ENCODE measurements around the gene GOT2.

The GOT2 gene

DNA sequence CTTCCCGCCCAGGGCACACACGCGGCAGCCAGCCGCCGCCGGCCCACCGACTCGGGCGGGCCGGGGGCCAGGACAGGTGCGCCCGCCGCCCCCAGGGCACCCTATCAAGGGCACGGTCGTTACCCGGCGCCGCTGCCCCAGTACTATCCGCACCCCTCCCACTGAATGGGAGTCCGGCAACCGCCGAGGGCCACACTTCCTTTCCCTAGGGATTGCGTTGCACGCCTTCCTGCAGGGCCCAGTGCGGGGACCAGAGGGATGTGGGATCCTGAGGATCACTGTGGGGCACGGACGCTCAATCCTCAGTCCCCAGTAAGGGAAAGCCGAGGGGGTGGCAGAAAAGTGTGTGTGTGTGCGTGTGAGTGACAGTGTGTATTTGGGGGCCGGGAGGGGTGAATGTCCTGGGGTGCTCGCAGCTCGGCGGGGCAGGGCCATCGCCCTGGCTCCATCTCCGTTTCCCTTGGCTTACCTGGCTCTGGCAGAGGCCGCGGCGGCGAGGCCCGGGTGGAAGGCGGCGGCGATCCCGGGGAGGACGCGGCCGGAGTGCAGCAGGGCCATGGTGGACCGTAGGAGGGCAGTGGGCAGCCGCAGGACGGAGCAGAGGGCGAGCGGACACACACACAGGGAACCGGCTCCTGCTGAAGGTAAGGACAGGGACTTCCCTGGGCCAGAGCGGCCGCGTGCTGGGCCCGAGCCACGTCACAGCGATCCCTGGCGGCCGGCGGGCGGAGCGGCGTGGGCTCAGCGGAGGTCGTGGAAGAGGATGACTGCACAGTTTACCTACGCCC is at the start of gene GOT2 (continued):
- TF ChIP-seq, protein P1, sequence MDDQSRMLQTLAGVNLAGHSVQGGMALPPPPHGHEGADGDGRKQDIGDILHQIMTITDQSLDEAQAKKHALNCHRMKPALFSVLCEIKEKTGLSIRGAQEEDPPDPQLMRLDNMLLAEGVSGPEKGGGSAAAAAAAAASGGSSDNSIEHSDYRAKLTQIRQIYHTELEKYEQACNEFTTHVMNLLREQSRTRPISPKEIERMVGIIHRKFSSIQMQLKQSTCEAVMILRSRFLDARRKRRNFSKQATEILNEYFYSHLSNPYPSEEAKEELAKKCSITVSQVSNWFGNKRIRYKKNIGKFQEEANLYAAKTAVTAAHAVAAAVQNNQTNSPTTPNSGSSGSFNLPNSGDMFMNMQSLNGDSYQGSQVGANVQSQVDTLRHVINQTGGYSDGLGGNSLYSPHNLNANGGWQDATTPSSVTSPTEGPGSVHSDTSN (CRISPR knock-in tag; IDR thresholded peaks at IDR 0.05), result no peak; the same call in 1 of the 2 replicates
- no peak for TF ChIP-seq ZNF677 (tag by site-specific recombination; IDR thresholded peaks at IDR 0.05)
- TF ChIP-seq, protein P2, sequence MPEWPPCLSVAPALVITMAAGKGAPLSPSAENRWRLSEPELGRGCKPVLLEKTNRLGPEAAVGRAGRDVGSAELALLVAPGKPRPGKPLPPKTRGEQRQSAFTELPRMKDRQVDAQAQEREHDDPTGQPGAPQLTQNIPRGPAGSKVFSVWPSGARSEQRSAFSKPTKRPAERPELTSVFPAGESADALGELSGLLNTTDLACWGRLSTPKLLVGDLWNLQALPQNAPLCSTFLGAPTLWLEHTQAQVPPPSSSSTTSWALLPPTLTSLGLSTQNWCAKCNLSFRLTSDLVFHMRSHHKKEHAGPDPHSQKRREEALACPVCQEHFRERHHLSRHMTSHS (tag by site-specific recombination; IDR thresholded peaks at IDR 0.05), result no peak
- TF ChIP-seq, protein P3, sequence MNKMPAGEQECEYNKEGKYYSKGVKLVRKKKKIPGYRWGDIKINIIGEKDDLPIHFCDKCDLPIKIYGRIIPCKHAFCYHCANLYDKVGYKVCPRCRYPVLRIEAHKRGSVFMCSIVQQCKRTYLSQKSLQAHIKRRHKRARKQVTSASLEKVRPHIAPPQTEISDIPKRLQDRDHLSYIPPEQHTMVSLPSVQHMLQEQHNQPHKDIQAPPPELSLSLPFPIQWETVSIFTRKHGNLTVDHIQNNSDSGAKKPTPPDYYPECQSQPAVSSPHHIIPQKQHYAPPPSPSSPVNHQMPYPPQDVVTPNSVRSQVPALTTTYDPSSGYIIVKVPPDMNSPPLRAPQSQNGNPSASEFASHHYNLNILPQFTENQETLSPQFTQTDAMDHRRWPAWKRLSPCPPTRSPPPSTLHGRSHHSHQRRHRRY (tag by site-specific recombination; IDR thresholded peaks at IDR 0.05), result 0 out of 2 replicates have a peak, but pooled peaks have one; percentile 25
- no peak for TF ChIP-seq ZNF404 (tag by site-specific recombination; IDR thresholded peaks at IDR 0.05)
- peak; percentile 48; the same call in 1 of the 2 replicates for TF ChIP-seq ZNF610 (tag by site-specific recombination; IDR thresholded peaks at IDR 0.05; ENCODE audit: borderline replicate concordance)
- TF ChIP-seq ZNF211 (tag by site-specific recombination; IDR thresholded peaks at IDR 0.05; ENCODE audit: low read depth), result no peak
- TF ChIP-seq, protein P4, sequence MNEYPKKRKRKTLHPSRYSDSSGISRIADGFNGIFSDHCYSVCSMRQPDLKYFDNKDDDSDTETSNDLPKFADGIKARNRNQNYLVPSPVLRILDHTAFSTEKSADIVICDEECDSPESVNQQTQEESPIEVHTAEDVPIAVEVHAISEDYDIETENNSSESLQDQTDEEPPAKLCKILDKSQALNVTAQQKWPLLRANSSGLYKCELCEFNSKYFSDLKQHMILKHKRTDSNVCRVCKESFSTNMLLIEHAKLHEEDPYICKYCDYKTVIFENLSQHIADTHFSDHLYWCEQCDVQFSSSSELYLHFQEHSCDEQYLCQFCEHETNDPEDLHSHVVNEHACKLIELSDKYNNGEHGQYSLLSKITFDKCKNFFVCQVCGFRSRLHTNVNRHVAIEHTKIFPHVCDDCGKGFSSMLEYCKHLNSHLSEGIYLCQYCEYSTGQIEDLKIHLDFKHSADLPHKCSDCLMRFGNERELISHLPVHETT (tag by site-specific recombination; IDR thresholded peaks at IDR 0.05), result 0 out of 2 replicates have a peak, but pooled peaks have one; percentile 51
- TF ChIP-seq, protein P5, sequence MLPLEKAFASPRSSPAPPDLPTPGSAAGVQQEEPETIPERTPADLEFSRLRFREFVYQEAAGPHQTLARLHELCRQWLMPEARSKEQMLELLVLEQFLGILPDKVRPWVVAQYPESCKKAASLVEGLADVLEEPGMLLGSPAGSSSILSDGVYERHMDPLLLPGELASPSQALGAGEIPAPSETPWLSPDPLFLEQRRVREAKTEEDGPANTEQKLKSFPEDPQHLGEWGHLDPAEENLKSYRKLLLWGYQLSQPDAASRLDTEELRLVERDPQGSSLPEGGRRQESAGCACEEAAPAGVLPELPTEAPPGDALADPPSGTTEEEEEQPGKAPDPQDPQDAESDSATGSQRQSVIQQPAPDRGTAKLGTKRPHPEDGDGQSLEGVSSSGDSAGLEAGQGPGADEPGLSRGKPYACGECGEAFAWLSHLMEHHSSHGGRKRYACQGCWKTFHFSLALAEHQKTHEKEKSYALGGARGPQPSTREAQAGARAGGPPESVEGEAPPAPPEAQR (tag by site-specific recombination; IDR thresholded peaks at IDR 0.05), result peak; percentile 25; the same call in 1 of the 2 replicates
- TF ChIP-seq, protein P6, sequence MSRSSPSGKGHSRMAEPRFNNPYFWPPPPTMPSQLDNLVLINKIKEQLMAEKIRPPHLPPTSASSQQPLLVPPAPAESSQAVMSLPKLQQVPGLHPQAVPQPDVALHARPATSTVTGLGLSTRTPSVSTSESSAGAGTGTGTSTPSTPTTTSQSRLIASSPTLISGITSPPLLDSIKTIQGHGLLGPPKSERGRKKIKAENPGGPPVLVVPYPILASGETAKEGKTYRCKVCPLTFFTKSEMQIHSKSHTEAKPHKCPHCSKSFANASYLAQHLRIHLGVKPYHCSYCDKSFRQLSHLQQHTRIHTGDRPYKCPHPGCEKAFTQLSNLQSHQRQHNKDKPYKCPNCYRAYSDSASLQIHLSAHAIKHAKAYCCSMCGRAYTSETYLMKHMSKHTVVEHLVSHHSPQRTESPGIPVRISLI (tag by site-specific recombination; IDR thresholded peaks at IDR 0.05), result no peak
- peak; percentile 5; the same call in 1 of the 2 replicates for TF ChIP-seq ZNF76 (tag by site-specific recombination; IDR thresholded peaks at IDR 0.05; ENCODE audit: borderline replicate concordance, low read depth)
- TF ChIP-seq SP7 (tag by site-specific recombination; IDR thresholded peaks at IDR 0.05), result peak; percentile 81
- TF ChIP-seq, protein P7, sequence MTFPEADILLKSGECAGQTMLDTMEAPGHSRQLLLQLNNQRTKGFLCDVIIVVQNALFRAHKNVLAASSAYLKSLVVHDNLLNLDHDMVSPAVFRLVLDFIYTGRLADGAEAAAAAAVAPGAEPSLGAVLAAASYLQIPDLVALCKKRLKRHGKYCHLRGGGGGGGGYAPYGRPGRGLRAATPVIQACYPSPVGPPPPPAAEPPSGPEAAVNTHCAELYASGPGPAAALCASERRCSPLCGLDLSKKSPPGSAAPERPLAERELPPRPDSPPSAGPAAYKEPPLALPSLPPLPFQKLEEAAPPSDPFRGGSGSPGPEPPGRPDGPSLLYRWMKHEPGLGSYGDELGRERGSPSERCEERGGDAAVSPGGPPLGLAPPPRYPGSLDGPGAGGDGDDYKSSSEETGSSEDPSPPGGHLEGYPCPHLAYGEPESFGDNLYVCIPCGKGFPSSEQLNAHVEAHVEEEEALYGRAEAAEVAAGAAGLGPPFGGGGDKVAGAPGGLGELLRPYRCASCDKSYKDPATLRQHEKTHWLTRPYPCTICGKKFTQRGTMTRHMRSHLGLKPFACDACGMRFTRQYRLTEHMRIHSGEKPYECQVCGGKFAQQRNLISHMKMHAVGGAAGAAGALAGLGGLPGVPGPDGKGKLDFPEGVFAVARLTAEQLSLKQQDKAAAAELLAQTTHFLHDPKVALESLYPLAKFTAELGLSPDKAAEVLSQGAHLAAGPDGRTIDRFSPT (tag by site-specific recombination; IDR thresholded peaks at IDR 0.05), result no peak
- TF ChIP-seq ZNF433 (tag by site-specific recombination; IDR thresholded peaks at IDR 0.05; ENCODE audit: low read depth), result no peak
- TF ChIP-seq KLF9 (tag by site-specific recombination; IDR thresholded peaks at IDR 0.05; ENCODE audit: low read depth), result no peak; the same call in 1 of the 2 replicates
- no peak for TF ChIP-seq ZNF558 (tag by site-specific recombination; IDR thresholded peaks at IDR 0.05)
- no peak for TF ChIP-seq SCRT1 (tag by site-specific recombination; IDR thresholded peaks at IDR 0.05; ENCODE audit: borderline replicate concordance)
- TF ChIP-seq, protein P8, sequence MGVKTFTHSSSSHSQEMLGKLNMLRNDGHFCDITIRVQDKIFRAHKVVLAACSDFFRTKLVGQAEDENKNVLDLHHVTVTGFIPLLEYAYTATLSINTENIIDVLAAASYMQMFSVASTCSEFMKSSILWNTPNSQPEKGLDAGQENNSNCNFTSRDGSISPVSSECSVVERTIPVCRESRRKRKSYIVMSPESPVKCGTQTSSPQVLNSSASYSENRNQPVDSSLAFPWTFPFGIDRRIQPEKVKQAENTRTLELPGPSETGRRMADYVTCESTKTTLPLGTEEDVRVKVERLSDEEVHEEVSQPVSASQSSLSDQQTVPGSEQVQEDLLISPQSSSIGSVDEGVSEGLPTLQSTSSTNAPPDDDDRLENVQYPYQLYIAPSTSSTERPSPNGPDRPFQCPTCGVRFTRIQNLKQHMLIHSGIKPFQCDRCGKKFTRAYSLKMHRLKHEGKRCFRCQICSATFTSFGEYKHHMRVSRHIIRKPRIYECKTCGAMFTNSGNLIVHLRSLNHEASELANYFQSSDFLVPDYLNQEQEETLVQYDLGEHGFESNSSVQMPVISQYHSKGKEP (tag by site-specific recombination; IDR thresholded peaks at IDR 0.05), result peak; percentile 63; the same call in 1 of the 2 replicates
- no peak for TF ChIP-seq ZNF19 (tag by site-specific recombination; IDR thresholded peaks at IDR 0.05; ENCODE audit: low read depth)
- TF ChIP-seq ZNF202 (tag by site-specific recombination; IDR thresholded peaks at IDR 0.05; ENCODE audit: borderline replicate concordance), result no peak
- TF ChIP-seq ZNF701 (tag by site-specific recombination; IDR thresholded peaks at IDR 0.05), result no peak
- no peak for TF ChIP-seq ZNF426 (tag by site-specific recombination; IDR thresholded peaks at IDR 0.05)
- no peak for TF ChIP-seq ZNF169 (tag by site-specific recombination; IDR thresholded peaks at IDR 0.05)
- TF ChIP-seq, protein P9, sequence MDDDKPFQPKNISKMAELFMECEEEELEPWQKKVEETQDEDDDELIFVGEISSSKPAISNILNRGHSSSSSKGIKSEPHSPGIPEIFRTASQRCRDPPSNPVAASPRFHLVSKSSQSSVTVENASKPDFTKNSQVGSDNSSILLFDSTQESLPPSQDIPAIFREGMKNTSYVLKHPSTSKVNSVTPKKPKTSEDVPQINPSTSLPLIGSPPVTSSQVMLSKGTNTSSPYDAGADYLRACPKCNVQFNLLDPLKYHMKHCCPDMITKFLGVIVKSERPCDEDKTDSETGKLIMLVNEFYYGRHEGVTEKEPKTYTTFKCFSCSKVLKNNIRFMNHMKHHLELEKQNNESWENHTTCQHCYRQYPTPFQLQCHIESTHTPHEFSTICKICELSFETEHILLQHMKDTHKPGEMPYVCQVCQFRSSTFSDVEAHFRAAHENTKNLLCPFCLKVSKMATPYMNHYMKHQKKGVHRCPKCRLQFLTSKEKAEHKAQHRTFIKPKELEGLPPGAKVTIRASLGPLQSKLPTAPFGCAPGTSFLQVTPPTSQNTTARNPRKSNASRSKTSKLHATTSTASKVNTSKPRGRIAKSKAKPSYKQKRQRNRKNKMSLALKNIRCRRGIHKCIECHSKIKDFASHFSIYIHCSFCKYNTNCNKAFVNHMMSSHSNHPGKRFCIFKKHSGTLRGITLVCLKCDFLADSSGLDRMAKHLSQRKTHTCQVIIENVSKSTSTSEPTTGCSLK (tag by site-specific recombination; IDR thresholded peaks at IDR 0.05), result no peak
